GM21360 (cell line): ENCODE data around the gene ABHD4.

Experiments
- ATAC-seq: cut with Tn5 transposase; IDR thresholded peaks from one replicate; pipeline ENCODE4 v1.9.1; 2021; ENCODE audit warnings: mild to moderate bottlenecking, moderate library complexity; ENCODE audit not compliant: unreplicated experiment

Gene ABHD4

DNA sequence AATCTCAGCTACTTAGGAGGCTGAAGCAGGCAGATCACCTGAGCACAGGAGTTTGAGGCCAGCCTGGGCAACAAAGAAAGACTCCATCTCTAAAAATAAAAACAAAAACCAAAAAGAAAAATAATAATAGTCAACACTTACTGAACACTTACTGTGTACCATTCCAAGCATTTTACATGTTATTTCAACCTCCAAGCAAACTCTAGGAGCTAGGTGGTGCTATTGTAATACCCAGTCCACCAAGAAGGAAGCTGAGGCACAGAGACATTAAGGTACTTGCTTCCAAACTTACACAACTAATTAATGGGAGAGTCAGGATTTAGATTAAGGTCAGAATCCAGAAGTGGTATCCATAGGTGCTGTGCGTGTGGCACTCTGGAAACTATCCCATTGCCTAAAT is 59.8 kb downstream of the ABHD4 start:
- no peak for ATAC-seq

DNA sequence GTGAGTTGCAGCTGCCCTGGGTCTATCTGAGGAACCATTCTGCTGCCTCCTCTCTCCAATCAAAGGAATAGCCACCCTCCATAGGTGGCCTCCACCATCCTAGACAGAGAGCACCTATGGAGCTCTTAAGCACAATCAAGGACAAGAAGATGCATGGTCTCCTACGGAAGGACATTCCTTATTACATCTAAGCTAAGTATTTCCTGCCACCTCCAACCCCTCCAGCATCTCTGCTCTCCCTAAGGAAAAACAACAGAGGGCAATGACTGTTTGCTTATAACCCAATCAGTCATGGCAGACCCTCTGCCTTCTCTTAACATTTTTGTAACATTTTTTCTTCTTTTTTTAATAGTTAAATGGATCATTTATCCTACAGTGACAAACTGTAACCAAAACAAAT is 60.8 kb downstream of the ABHD4 start:
- no peak for ATAC-seq

DNA sequence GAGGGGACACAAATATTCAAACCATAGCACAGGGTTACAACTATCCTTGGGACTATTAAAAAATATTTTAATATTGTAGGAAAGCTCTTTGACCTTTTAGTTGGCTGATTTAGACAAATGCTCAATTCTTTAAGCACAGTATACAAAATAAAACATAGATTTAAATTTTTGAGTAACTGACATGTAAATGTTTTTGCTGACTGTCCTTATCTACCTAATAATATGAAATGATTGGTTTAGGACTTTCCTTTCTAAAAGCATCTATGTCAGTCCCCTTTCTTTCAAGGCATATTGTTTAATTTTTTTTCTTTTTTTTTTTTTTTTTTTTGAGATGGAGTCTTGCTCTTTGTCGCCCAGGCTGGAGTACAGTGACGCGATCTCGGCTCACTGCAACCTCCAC is 62.6 kb downstream of the ABHD4 start:
- no peak for ATAC-seq
